Suppressor macrophage treated with lipopolysaccharide for 1 hour (primary cell): Measurements from ENCODE around the gene ZNF284.
A peak's percentile ranks its signal among the peaks of the same experiment; 100 is the strongest.

Source experiments
- DNase-seq, 3 donors: peaks; one replicate each; pipeline ENCODE4 v3.0.0-alpha.2; 2020 to 2022

The ZNF284 gene

GRCh38 chr19:44071824-44072542 lies at the start of gene ZNF284:
TSS of gene ZNF284 (plus strand) at chr19:44072159. CDS start at chr19:44076390, 4,231 bp downstream.
- peak; percentile 89 to 91 (median 91) for DNase-seq

GRCh38 chr19:44024900-44025216 lies 47.1 kb upstream of the ZNF284 start:
- DNase-seq: no peak

DNA sequence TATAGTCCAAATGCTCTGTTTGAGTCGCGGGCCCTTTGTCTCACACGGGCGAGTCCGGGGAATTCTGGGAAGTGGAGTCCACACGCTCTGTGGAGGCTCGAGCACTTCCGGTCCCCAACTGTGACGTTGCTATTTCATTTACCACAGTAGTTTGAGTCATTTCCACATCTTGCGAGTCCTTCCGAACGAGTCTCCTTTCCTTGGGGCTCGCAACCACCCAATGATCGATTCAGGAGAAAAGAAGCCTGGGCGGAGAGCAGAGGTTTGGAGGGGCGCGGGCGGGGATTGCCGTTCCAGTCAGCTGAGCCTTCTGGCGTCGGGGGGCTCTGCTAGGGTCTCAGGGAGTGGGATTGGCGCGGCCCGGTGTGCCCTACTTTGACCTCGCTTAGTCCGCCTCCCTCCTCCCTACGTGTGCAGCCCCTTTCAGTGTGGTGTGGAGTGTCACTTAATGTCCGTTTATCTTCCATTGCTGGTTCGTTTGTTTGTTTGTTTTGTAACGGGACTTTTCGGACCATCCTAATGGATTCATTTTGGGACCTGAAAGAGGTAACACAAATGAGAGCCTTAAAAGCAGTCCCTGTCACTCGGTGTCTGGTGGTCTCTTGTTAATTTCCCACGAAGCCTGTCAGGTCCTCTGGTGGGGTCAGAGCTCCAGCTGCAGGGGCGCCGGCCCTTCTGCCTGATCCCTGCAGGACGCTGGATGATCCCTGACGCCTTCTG lies 46.6 kb upstream of the ZNF284 start, which contains the start of gene ZNF222:
Gene ZNF222 (plus strand): TSS at position 163 of the 720 bp plus-strand sequence. CDS start 58 bp downstream, at position 221.
- peak; percentile 91 to 95 (median 94) for DNase-seq

- no peak for DNase-seq
These were observed 45.3 kb upstream of the ZNF284 start for GRCh38 chr19:44026622-44027021.

- no peak for DNase-seq
These were observed 39.9 kb upstream of the ZNF284 start for GRCh38 chr19:44032001-44032610.

DNA sequence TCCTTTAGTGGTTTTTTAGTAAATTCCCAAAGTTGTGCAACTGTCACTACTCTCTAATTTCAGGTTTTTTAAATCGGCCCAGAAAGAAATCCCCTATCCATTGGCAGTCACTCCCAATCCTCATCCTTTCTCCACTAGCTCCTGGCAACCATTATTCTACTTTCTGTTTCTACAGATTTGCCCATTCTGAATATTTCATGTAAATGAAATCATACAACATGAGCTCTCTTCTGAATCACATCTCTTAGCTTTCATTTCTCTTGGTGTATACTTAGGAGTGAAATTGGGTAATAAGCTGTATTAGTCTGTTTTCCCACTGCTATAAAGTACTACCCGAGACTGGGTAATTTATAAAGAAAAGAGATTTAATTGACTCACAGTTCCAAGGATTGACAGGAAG lies 29.8 kb upstream of the ZNF284 start:
- DNase-seq: peak; percentile 8 to 42 (median 10)

DNA sequence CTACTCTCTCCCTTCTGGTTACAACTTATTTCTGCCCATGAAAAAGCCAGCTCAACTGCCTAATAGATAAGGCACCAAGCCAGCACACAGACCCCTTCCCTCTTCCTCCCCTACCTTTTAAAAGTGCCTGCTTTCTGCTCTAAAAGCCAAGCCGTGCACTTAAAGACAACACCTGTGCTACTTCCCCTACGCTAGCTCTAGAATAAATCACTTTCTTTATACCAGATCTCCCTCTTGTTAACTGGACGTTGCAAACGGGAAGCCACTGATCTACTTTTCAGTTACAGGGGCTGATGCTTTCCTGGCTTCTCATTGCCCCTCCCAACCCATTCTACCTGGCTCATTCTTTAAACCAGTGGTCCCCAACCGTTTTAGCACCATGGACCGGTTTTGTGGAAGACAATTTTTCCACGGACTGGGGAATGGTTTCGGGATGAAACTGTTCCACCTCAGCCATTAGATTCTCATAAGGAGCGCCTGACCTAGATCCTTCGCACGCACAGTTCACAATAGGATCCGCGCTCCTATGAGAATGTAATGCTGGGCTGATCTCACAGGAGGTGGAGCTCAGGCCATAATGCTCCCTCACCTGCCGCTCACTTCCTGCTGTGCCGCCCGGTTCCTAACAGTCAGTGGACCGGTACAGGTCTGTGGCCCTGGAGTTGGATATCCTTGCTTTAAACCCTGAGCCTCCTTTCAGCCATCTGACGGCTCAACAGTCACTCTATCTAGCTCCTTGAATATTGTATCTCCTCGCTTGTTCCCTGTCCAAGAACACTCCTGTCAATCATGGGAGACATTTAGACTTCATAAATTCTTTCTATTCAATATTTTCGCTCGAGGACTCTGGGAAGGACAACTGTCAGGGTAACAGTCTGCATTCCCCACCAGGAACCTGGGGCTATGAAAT lies 21.0 kb upstream of the ZNF284 start:
- DNase-seq: peak in 1 of 3 donors; percentile 23

DNA sequence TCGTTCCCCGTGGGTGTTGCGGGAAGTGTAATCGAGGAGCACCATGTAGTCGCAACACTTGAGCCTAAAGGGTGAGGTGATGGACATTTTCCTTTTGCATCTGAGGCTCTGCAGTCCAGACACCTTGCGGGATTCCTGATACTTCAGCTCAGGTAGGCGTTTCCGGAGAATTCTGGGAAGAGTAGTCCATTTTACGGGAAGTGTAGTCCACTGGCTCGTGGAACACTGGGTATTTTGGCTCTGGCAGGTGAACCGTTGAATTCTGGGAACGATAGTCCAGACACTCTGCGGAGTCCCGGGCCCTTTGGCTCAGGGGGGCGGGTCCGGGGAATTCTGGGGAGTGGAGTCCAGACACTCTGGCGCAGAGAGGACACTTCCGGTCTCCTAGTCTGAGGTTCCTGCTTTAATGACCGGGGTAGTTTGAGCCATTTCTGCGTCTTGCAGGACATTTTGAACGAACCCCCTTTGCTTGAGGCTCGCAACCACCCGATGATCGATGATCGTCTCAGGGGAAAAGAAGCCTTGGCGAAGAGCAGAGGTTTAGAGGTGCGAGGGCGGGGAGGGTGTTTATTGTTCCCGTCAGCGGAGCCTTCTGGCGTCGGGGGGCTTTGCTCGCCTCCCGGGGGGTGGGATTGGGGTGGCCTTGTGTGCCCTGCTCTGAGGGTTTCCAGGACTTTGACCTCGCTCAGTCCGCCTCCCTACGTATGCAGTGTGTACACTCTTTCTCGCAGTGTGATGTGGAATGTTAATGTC lies 20.1 kb upstream of the ZNF284 start, which contains the start of gene ZNF223:
Gene ZNF223 (plus strand): TSS at position 387 of the 753 bp plus-strand sequence. CDS start 3,141 bp downstream, outside the sequence.
- peak; percentile 92 to 94 (median 92) for DNase-seq

DNA sequence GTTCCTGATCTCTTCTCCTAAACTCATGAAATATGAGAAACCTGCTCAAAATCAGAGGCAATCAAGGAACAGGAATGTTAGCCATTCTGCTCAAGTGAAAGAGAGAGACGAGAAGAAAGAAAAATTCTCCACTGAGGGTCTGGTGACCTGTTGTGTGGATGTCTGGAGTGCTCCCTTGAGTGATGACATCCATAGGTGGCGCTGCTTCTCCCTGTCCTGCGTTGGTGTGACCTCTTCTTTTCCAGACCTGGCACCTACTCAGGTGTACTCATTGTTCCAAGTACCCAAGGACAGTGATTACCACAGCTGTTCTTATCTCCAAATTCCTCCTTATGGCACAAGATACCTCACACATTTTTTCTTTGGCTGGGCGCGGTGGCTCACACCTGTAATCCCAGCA lies 16.1 kb upstream of the ZNF284 start:
- DNase-seq: no peak

- no peak for DNase-seq
These were observed 12.7 kb upstream of the ZNF284 start for GRCh38 chr19:44059229-44059628.

GRCh38 chr19:44061038-44061437 lies 10.9 kb upstream of the ZNF284 start:
- no peak for DNase-seq

DNA sequence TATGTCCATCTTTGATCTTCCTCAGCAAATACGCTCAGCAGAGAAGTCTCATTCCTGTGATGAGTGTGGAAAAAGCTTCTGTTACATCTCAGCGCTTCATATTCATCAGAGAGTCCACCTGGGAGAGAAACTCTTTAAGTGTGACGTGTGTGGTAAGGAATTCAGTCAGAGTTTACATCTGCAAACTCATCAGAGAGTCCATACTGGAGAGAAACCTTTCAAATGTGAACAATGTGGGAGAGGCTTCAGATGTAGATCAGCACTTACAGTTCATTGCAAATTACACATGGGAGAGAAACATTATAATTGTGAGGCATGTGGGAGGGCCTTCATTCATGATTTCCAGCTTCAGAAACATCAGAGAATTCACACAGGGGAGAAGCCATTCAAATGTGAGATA lies 5.7 kb upstream of the ZNF284 start:
- DNase-seq: no peak

GRCh38 chr19:44069415-44069814 lies 2.5 kb upstream of the ZNF284 start:
- DNase-seq: no peak

DNA sequence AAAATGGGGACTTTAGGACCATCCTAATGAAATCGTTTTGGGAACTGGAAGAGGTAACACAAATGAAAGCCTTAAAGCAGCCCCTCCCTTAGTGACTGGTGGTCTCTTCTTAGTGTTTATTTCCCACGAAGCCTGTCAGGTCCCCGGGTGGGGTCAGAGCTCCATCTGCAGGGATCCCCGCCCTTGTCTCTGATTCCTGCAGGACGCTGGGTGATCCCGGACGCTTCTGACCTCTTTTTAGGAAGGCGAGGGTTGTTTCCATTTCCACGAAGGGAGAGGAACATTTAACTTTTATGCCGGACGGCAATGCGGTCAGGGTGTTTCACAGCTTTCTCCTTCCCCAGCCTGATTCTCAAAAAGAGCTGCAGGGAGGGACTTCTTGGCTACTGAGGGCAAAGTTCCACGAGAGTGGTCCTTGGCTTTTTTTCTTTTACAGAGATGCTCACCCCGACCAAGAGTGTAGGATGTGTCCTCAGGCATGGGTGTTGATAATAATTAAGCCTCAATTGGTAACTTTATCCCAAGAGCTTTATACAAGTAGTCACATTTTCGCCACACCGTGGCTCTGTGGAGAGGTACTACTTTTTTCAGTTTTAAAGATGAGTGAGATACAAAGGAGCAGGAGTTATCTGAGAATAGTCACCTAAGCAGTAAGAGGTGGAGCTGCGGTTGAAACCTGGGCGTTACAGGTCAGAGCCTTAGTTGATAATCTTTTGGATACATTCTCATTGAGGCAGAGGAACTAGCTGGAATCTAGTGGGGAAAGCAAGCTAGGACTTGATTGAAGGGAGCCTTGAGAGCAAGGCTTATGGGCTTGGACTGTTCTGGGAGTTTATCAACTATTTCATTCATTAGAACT lies 813 bp downstream of the ZNF284 start:
- peak in 2 of 3 donors; percentile 6 to 13 for DNase-seq

- DNase-seq: no peak
These were observed 4.4 kb downstream of the ZNF284 start for GRCh38 chr19:44076325-44076724.

DNA sequence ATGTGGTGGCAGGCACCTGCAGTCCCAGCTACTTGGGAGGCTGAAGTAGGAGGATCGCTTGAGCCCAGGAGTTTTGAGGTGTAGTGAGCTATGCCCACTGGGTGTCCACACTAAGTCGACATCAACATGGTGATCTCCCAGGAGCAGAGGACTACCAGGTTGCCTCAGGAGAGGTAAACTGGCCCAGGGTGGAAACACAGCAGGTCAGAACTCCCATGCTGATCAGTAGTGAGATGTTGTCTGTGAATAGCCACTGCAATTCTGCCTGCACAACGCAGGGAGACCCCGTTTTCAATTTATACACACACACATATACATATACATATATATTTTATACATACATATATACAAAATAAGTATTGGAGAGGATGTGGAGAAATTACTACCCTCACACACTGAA lies 20.1 kb downstream of the ZNF284 start:
- DNase-seq: no peak

GRCh38 chr19:44093931-44094765 lies 22.2 kb downstream of the ZNF284 start, which contains the start of gene ZNF224:
TSS of gene ZNF224 (plus strand) at chr19:44094361. CDS start at chr19:44097874, 3,513 bp downstream.
- peak; percentile 94 to 95 (median 95) for DNase-seq

DNA sequence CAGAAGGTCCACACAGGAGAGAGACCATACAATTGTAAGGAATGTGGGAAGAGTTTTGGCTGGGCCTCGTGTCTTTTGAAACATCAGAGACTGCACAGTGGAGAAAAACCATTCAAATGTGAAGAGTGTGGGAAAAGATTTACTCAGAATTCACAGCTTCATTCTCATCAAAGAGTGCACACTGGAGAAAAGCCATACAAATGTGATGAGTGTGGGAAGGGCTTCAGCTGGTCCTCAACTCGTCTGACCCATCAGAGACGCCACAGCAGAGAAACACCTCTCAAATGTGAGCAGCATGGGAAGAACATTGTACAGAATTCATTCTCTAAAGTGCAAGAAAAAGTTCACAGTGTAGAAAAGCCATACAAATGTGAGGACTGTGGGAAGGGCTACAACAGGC lies 35.8 kb downstream of the ZNF284 start:
- DNase-seq: no peak

GRCh38 chr19:44109458-44109857 lies 37.5 kb downstream of the ZNF284 start:
- DNase-seq: no peak
